GM12892 (cell line): ENCODE data around the gene ZNF135.

Experiments
- POLR2A ChIP-seq: IDR thresholded peaks from 2 replicates; pipeline ENCODE4 v1.6.1; 2011; ENCODE audit warnings: low read depth, low read length, control low read depth
- POLR2AphosphoS5 ChIP-seq: IDR thresholded peaks from 2 replicates; pipeline ENCODE4 v1.6.1; 2011; ENCODE audit warnings: low read depth, low read length, control low read depth

DNA sequence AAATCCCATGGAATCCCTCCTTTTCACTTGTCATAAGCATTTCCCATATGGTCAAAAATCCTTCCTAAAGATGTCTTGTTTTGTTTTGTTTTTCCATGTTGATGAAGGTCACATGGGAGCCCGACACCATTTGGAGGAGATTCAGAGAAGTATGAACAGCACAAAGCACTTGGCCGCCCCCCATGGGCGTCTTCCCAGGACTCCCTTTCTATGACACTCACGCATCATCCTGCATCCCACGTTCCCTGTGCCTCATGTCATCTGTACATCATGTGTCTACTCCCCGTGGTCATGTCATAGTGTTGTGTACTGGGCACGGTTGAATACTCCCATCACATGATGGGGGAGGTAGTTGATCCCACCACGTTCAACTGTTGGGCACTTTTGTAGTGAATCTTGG is 23.2 kb upstream of the ZNF135 start:
- TF ChIP-seq POLR2A = no peak
- no peak for TF ChIP-seq POLR2AphosphoS5
